ENCODE measurements around the gene RAB40C. TPM values are rescaled to one million over a fixed set of nuclear protein-coding genes. Genes with fewer than 3 reads are reported as not detected.
A peak's percentile ranks its signal among the peaks of the same experiment; 100 is the strongest.

RAB40C gene
- total and polyA plus RNA-seq, 9 of the 15 experiments (the other 6 are each of a cell fraction or from before 2014, with no cell fraction given), result 0.17 to 23.4 (median 8.7) TPM

GRCh38 chr16:661184-661821, 71.4 kb downstream of the RAB40C start (continued):
- TF ChIP-seq ZNF583 (CRISPR knock-in tag; IDR thresholded peaks at IDR 0.05) (0 out of 2 replicates have a peak, but pooled peaks have one; percentile 31), SAFB2 (IDR thresholded peaks at IDR 0.05; ENCODE audit: borderline replicate concordance, low read depth, low read length, severe bottlenecking) (no peak), HDGF (IDR thresholded peaks at IDR 0.05) (peak; percentile 72; the same call in 1 of the 2 replicates), MNT (conservative IDR thresholded peaks at IDR 0.05) (peak in 1 of 2 experiments; percentile 12; a peak in 1 of 4 replicates), MAX (CRISPR knock-in tag; IDR thresholded peaks at IDR 0.05) (peak; percentile 50; the same call in 1 of the 2 replicates), RBFOX2 (IDR thresholded peaks at IDR 0.05; ENCODE audit: low read depth, low read length) (peak; percentile 8), FOXJ2 (tag; IDR thresholded peaks at IDR 0.05) (no peak), HNRNPL (IDR thresholded peaks at IDR 0.05; ENCODE audit: low read depth, low read length) (peak; percentile 50; the same call in 1 of the 2 replicates), JUND (IDR thresholded peaks at IDR 0.05; ENCODE audit: borderline replicate concordance, low read depth, low read length) (no peak), JUND (tag; IDR thresholded peaks at IDR 0.05; ENCODE audit: borderline replicate concordance, low read depth, low read length) (no peak), POLR2G (IDR thresholded peaks at IDR 0.05; ENCODE audit: low read depth, low read length) (peak; percentile 4; the same call in 1 of the 2 replicates), ZNF165 (CRISPR knock-in tag; IDR thresholded peaks at IDR 0.05; ENCODE audit: borderline replicate concordance) (no peak), TCF15 (CRISPR knock-in tag; IDR thresholded peaks at IDR 0.05) (0 out of 2 replicates have a peak, but pooled peaks have one; percentile 36), ZKSCAN3 (CRISPR knock-in tag; IDR thresholded peaks at IDR 0.05) (no peak), EGR1 (conservative IDR thresholded peaks at IDR 0.05) (no peak), ZNF121 (CRISPR knock-in tag; conservative IDR thresholded peaks at IDR 0.05) (no peak), DIDO1 (tag; IDR thresholded peaks at IDR 0.05; ENCODE audit: low read depth) (no peak), POLR2A (conservative IDR thresholded peaks at IDR 0.05) (peak; percentile 61; the same call in 1 of the 2 replicates), EP300 (IDR thresholded peaks at IDR 0.05; ENCODE audit: low read length) (no peak), FUS (optimal IDR thresholded peaks at IDR 0.05; ENCODE audit: low read depth, low read length) (no peak), CBFB (CRISPR knock-in tag; IDR thresholded peaks at IDR 0.05) (0 out of 2 replicates have a peak, but pooled peaks have one; percentile 15), ZNF282 (CRISPR knock-in tag; IDR thresholded peaks at IDR 0.05) (0 out of 2 replicates have a peak, but pooled peaks have one; percentile 51), SMARCA5 (IDR thresholded peaks at IDR 0.05) (no peak), CTCF (IDR thresholded peaks at IDR 0.05 in 2 of 3, conservative IDR thresholded peaks at IDR 0.05 in 1 of 3; ENCODE audit: insufficient read depth in 2 of 3, low read depth in 1 of 3, low read length in 3 of 3) (peak in 1 of 3 experiments; percentile 24; a peak in 1 of 6 replicates), NFE2 (IDR thresholded peaks at IDR 0.05; ENCODE audit: low read depth) (no peak), HDAC1 (IDR thresholded peaks at IDR 0.05) (peak in 1 of 2 experiments; percentile 30; a peak in 1 of 4 replicates), HLTF (IDR thresholded peaks at IDR 0.05) (0 out of 2 replicates have a peak, but pooled peaks have one; percentile 25), ILK (tag; IDR thresholded peaks at IDR 0.05; ENCODE audit: borderline replicate concordance, low read depth) (no peak)
